Ramos (cell line): ENCODE results near the gene PTPRCAP.

Experiments
- in situ Hi-C: fragments of 300-500 bp; cut with MboI; formaldehyde crosslinking; loops from one replicate; pipeline ENCODE4 v1.14.3; 2022; ENCODE audit warnings: low sequenced_read_pairs; ENCODE audit not compliant: unreplicated experiment

PTPRCAP gene

GRCh38 chr11:67415501-67416304, 21.8 kb downstream of the PTPRCAP start, which contains the start of gene CARNS1:
Gene CARNS1, plus strand, starts transcription at chr11:67415678. Its CDS starts 522 bp downstream, at chr11:67416200.
- in situ Hi-C loops = no loop called here

DNA sequence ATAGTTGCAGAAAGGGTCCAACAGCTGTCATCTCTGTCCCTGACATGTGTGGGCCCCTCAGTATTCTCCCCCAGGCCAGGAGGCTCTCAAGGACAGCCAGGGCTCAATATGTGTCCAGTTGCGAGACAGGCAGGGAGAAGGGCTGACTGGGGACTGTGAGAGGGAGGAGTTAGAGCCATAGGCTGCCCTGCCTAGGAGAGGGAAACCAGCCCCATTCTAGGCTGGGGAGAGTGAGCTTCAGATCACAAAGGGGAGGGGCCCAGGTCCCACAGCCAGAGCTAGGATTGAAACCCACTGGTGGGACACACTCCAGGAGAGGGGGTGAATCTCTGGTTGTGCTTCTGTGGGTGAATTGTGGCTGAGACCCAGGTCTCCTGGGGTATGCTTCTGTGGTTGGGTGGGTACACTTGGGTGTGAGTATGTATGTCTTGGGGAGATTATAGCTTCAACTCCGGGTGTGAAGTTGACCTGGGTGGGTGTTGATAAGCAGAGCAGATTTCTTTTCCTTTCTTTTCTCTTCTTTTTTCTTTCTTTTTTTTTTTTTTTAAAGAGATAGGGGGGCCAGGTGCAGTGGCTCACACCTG, 24.1 kb downstream of the PTPRCAP start:
- in situ Hi-C loops = no loop called here

GRCh38 chr11:67412495-67413179, 24.8 kb downstream of the PTPRCAP start:
- in situ Hi-C loops = no loop called here

GRCh38 chr11:67411785-67412152, 25.7 kb downstream of the PTPRCAP start:
- in situ Hi-C loops = no loop called here

GRCh38 chr11:67410984-67411784, 26.3 kb downstream of the PTPRCAP start:
- in situ Hi-C loops = no loop called here

DNA sequence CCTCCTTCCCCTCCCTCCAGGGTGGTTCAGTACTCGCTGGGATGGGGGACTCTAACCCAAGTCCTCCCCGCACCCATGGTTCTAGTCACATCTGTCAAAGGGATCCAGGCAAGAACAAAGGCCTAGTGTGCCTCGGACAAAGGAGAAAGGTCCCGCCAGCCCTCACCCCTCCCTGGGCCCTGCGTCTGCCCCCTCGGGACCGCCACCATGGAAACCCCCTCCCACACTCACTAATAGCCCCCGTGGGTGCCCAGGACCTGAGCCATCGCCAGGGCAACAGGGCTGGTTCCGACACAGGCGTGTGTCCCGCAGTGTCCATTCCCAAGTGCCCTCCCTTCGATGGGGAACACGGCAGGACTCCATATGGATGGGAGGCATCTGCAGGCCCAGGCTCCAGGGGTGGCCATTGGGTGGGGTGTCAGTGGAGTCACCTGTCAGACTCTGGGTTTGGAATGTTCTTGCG, 27.1 kb downstream of the PTPRCAP start:
- in situ Hi-C loops = no loop called here

DNA sequence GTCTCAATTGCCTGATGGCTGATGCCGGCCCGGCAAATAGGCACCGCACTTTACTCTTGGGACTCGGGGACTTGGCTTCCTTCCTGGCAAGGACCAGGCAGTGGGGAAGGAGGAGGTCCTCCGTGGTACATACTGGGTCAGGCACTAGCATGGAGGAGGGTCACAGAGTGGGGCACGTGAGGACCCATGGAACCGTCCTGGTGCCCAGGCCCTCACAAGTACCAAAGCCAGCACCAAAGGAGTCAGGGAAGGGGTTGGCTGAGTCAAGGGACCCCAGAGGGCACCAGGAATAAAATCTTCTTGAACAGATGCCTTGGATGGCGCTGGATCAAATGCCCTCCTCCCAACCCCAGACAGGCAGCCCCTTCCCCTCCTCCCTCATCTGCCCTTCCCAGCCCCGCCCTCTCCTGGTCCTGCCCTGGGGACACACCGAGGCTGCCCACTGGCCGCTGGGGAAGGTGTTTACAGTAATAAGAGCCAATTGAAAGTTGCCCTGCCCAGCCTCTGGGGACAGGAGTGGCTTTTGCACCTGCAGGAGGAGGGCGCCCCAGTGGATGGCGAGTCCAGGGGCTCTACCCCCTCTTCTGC, 27.6 kb downstream of the PTPRCAP start:
- in situ Hi-C loops = loop anchor here (10.0 kb wide), 1 partner anchor 55 kb away; the partner anchor contains the start of gene TMEM134

GRCh38 chr11:67409261-67409666, 28.2 kb downstream of the PTPRCAP start:
- in situ Hi-C loops = loop anchor here (10.0 kb wide), 1 partner anchor 56 kb away; the partner anchor contains the start of gene TMEM134

DNA sequence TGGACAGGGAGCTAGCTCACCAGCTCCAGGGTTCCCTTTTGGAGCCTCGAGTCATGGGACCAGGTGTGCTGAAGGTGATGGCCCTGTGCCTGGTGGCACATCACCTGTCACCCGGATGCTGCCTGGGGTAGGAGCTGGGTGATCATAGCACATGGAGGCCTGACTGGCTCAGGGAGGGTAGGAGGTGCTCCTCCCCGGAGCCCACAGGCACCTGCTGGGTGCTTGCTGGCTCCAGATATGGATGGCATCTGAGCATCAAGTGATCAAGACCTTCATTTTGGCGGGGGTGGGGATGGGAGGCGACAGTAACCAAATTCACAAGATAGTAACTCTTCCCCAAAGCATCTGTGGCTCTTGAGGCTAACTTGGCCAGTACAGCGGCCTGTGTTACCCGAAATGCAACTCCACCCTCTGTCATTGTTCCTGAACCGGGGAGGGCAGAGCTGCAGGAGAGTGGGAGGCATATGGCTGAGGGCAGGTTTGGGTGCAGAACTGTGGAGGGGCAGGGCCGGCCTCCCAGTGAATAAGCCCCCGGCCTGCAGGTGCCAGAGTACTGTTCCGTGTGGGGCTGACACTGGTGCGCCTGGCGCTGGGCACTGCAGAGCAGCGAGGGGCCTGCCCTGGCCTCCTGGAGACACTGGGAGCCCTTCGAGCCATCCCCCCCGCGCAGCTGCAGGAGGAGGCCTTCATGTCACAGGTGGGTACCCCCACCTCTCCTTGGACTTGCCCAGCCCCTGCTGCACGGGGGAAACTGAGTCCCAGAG, 28.9 kb downstream of the PTPRCAP start:
- in situ Hi-C loops = loop anchor here (10.0 kb wide), 1 partner anchor 56 kb away; the partner anchor contains the start of gene TMEM134

GRCh38 chr11:67407688-67408163, 29.8 kb downstream of the PTPRCAP start:
- in situ Hi-C loops = loop anchor here (10.0 kb wide), 1 partner anchor 57 kb away; the partner anchor contains the start of gene TMEM134

DNA sequence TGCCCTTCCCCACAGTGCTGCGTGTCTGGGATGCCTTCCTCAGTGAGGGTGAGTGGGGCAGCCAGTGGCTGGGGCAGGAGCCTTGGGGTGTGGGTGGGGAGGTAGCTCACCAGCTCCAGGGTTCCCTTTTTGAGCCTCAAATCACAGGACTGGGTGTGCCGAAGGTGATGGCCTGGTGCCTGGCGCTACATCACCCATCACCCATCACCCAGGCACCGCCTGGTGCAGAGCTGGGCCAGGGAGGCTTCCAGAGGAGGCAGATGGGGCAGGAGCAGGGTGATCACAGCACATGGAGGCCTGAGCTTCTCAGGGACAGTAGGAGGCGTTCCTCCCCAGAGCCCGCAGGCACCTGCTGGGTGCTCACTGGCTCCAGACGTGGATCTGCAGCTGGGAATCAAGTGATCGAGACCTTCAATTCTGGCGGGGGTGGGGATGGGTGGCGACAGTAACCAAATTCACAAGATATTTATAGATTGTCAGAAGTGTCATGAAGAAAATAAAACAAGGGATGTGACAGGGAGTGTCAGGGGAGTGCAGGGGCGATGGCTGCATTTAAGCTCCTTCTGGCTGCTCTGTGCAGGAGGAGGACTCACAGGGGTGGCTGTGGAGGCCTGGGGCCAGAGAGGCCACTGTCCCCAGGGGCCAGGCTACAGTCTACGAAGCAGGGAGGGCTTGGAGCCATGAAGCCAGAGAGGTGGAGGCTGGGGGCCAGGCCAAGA, 30.4 kb downstream of the PTPRCAP start:
- in situ Hi-C loops = loop anchor here (10.0 kb wide), 1 partner anchor 58 kb away; the partner anchor contains the start of gene TMEM134

- in situ Hi-C loops = loop anchor here (10.0 kb wide), 1 partner anchor 58 kb away; the partner anchor contains the start of gene TMEM134
These were observed 31.0 kb downstream of the PTPRCAP start for GRCh38 chr11:67406420-67406968.

- in situ Hi-C loops = loop anchor here (10.0 kb wide), 1 partner anchor 59 kb away; the partner anchor contains the start of gene TMEM134
These were observed 31.7 kb downstream of the PTPRCAP start for GRCh38 chr11:67405688-67406339.

DNA sequence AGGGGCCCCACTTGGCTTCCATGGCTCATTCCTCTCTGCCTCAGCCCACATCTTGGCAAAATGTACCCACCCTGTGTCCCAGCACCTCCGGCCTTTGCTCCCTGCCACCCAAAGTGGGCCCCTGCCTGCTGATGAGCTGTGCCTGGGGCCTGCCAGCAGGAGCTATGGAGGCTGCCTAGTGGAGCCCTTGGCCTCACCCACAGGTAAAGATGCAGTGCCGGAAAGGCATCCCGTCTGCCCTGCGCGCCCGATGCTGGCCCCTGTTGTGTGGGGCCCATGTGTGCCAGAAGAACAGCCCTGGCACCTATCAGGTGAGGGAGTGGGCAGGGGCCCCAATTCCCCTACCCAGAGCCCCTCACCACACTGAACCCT, 32.3 kb downstream of the PTPRCAP start:
- in situ Hi-C loops = loop anchor here (10.0 kb wide), 1 partner anchor 60 kb away; the partner anchor contains the start of gene TMEM134

- in situ Hi-C loops = loop anchor here (10.0 kb wide), 1 partner anchor 60 kb away; the partner anchor contains the start of gene TMEM134
These were observed 32.8 kb downstream of the PTPRCAP start for GRCh38 chr11:67404515-67405195.

DNA sequence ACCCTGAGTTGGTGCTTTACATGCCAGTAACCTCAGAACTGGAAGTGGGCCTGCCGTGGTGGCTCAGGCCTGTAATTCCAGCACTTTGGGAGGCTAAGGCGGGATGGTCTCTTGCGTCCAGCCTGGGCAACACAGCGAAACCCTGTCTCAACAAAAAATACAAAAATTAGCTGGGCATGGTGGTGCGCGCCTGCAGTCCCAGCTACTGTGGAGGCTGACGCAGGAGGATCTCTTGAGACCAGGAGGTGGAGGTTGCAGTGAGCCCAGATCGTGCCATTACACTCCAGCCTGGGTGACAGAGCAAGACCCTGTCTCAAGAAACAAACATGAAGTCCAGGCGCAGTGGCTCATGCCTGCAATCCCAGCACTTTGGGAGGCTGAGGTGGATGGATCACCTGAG, 34.4 kb downstream of the PTPRCAP start:
- in situ Hi-C loops = loop anchor here (10.0 kb wide), 1 partner anchor 62 kb away; the partner anchor contains the start of gene TMEM134
